ENCODE data around the gene FAM184A. TPM values are rescaled to one million over a fixed set of nuclear protein-coding genes. Genes with fewer than 3 reads are reported as not detected.

FAM184A gene
- total RNA-seq, 1 experiment from 2014 or later: 0.97 TPM

DNA sequence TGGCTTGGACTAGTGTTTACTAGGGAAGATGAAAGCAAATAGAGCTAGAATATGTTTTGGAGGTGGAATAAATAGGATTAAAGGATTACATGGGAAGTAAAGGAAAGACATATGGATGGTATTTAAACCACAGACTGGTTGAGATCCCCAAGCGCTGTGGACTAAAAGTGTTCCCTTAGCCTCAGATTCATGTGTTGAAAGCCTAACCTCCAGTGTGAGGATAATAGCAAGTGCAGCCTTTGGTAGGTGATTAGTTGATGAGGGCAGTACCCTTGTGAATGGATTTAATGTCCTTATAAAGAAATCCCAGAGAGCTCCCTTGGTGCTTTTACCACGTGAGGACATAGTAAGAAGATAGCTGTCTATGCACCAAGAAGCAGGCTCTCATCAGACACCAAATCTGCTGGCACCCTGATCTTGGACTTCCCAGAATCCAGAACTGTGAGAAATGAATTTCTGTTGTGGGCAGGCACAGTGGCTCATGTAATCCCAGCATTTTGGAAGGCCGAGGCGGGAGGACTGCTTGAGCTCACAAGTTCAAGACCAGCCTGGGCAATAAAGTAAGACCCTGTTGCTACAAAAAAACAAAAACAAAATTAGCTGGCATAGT is 86.2 kb downstream of the FAM184A start:
- DNase-seq (ENCODE audit: low spot score): no peak
- intact Hi-C loops (cut with micrococcal nuclease; ENCODE audit: unreplicated experiment): no loop called here
- H3K4me3 ChIP-seq (ENCODE audit: low read depth, low read length, poor library complexity, severe bottlenecking): no peak overlapping the region
- ChIA-PET POLR2A (ENCODE audit: low non-redundant PET) (interaction anchor here (0.6 kb wide), 1 partner anchor 996 kb away, joined by 9 read pairs; no protein-coding TSS in a partner anchor), CTCF (no interaction called here)
- BruUV-seq (replicated peaks): no TSS peak
- H3K27me3 ChIP-seq (replicated peaks; ENCODE audit: insufficient read depth, low read depth, low read length, poor library complexity): no peaks in the 10 kb centered on the region
- no peaks in the 10 kb centered on the region for H3K4me1 ChIP-seq (ENCODE audit: insufficient read depth, low read length, poor library complexity, severe bottlenecking)
- no peak overlapping the region for H3K27ac ChIP-seq (ENCODE audit: low read depth, low read length, poor library complexity, severe bottlenecking)
- no peaks in the 10 kb centered on the region for H3K36me3 ChIP-seq (ENCODE audit: insufficient read depth, low read length, poor library complexity, severe bottlenecking)
- H3K9me3 ChIP-seq (ENCODE audit: low read depth, low read length, poor library complexity, severe bottlenecking): no peaks in the 10 kb centered on the region
- no peak for TF ChIP-seq EZH2 (IDR thresholded peaks at IDR 0.05; ENCODE audit: borderline replicate concordance, low read depth, low read length, poor library complexity, severe bottlenecking)
- TF ChIP-seq, protein P1, sequence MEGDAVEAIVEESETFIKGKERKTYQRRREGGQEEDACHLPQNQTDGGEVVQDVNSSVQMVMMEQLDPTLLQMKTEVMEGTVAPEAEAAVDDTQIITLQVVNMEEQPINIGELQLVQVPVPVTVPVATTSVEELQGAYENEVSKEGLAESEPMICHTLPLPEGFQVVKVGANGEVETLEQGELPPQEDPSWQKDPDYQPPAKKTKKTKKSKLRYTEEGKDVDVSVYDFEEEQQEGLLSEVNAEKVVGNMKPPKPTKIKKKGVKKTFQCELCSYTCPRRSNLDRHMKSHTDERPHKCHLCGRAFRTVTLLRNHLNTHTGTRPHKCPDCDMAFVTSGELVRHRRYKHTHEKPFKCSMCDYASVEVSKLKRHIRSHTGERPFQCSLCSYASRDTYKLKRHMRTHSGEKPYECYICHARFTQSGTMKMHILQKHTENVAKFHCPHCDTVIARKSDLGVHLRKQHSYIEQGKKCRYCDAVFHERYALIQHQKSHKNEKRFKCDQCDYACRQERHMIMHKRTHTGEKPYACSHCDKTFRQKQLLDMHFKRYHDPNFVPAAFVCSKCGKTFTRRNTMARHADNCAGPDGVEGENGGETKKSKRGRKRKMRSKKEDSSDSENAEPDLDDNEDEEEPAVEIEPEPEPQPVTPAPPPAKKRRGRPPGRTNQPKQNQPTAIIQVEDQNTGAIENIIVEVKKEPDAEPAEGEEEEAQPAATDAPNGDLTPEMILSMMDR (conservative IDR thresholded peaks at IDR 0.05; ENCODE audit: low read depth, low read length): no peak

DNA sequence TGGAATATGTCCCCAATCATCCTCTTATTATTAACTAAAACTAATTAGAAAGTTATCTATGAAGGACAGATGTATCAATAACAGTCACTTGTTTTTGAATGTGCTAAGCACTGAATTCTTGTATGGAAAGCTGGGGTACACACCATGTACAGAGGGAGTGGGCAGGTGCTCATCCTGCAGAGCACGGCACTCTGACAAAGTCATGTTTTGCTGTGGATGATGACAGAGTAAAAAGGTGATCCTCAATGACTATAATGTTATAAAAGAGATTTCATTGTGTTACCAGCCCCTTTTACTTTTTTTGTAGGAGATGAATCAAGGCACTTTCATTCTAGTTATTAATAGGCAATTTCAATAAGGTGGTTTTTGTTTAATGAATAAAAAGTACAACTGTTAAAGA is 92.2 kb downstream of the FAM184A start:
- CTCF ChIA-PET: no interaction called here

DNA sequence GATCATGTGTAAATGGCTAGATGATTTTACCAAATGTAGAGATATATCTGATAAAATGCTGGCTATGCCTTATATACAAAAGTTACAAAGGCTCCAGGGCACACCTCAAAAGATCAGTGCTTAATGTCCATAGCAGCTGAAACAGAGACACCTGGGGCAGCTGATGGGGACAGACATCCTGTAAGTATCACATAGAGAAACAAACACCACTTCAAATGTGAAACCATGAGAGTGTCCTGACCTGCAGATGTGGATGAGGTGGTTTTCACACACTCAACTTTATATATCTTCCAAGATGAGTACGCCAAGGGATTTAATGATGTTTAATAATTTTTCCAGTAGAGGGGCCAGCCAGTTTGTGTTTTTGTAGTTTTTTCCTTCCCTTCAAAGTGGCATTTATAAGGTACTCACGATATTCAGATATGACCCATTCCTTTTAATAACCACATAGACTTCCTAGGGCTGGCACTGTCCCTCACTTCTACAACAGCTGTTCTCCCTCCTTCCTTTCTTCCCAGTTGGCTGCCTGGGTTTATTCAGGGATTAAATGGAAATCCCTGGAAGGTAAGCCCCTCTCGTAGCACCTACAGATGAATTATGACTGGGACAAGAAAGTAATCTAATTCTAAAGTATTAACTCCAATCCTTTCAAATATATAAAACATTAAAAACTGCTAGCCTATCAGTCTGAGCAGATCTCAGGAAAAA is 93.2 kb downstream of the FAM184A start:
- no peak overlapping the region for H3K27ac ChIP-seq (ENCODE audit: low read depth, low read length, poor library complexity, severe bottlenecking)
- TF ChIP-seq, protein P1 (conservative IDR thresholded peaks at IDR 0.05; ENCODE audit: low read depth, low read length): no peak
- TF ChIP-seq EZH2 (IDR thresholded peaks at IDR 0.05; ENCODE audit: borderline replicate concordance, low read depth, low read length, poor library complexity, severe bottlenecking): no peak
- H3K9me3 ChIP-seq (ENCODE audit: low read depth, low read length, poor library complexity, severe bottlenecking): no peaks in the 10 kb centered on the region
- DNase-seq (ENCODE audit: low spot score): no peak
- POLR2A ChIA-PET (ENCODE audit: low non-redundant PET): no interaction called here
- CTCF ChIA-PET: no interaction called here
- H3K4me3 ChIP-seq (ENCODE audit: low read depth, low read length, poor library complexity, severe bottlenecking): no peak overlapping the region
- H3K27me3 ChIP-seq (replicated peaks; ENCODE audit: insufficient read depth, low read depth, low read length, poor library complexity): no peaks in the 10 kb centered on the region
- no TSS peak for BruUV-seq (replicated peaks)
- no peaks in the 10 kb centered on the region for H3K4me1 ChIP-seq (ENCODE audit: insufficient read depth, low read length, poor library complexity, severe bottlenecking)
- intact Hi-C loops (cut with micrococcal nuclease; ENCODE audit: unreplicated experiment): no loop called here
- H3K36me3 ChIP-seq (ENCODE audit: insufficient read depth, low read length, poor library complexity, severe bottlenecking): no peaks in the 10 kb centered on the region

More for the DNA sequence above, 92.2 kb downstream of the FAM184A start:
- TF ChIP-seq EZH2 (IDR thresholded peaks at IDR 0.05; ENCODE audit: borderline replicate concordance, low read depth, low read length, poor library complexity, severe bottlenecking): no peak
- TF ChIP-seq, protein P1 (conservative IDR thresholded peaks at IDR 0.05; ENCODE audit: low read depth, low read length): no peak
- no peak for DNase-seq (ENCODE audit: low spot score)
- POLR2A ChIA-PET (ENCODE audit: low non-redundant PET): no interaction called here
- Histone ChIP-seq H3K27me3 (replicated peaks; ENCODE audit: insufficient read depth, low read depth, low read length, poor library complexity) (no peaks in the 10 kb centered on the region), H3K27ac (ENCODE audit: low read depth, low read length, poor library complexity, severe bottlenecking) (no peak overlapping the region), H3K4me3 (ENCODE audit: low read depth, low read length, poor library complexity, severe bottlenecking) (no peak overlapping the region), H3K36me3 (ENCODE audit: insufficient read depth, low read length, poor library complexity, severe bottlenecking) (no peaks in the 10 kb centered on the region), H3K9me3 (ENCODE audit: low read depth, low read length, poor library complexity, severe bottlenecking) (no peaks in the 10 kb centered on the region), H3K4me1 (ENCODE audit: insufficient read depth, low read length, poor library complexity, severe bottlenecking) (no peaks in the 10 kb centered on the region)
- BruUV-seq (replicated peaks): no TSS peak
- intact Hi-C loops (cut with micrococcal nuclease; ENCODE audit: unreplicated experiment): no loop called here
